GM12872 (cell line): ENCODE measurements around the gene TTC3.

ENCODE experiments used
- CTCF ChIP-seq: IDR thresholded peaks from 3 replicates; pipeline ENCODE4 v1.5.1; 2011; ENCODE audit warnings: low read depth, mild to moderate bottlenecking, low read length, moderate library complexity; ENCODE audit not compliant: insufficient read depth

The TTC3 gene

GRCh38 chr21:37072988-37073416 is at the start of gene TTC3, which contains the start of gene PIGP:
Gene TTC3 (plus strand): TSS chr21:37073254. CDS start chr21:37087258, 14,004 bp downstream.
Gene PIGP (minus strand): TSS chr21:37073071. CDS start chr21:37072515, 556 bp downstream.
- no peak for TF ChIP-seq CTCF

- no peak for TF ChIP-seq CTCF
Observed at GRCh38 chr21:37026499-37026898, 46.6 kb upstream of the TTC3 start.

- TF ChIP-seq CTCF: no peak
Observed at GRCh38 chr21:37028570-37028969, 44.5 kb upstream of the TTC3 start.

- no peak for TF ChIP-seq CTCF
Observed at GRCh38 chr21:37030864-37031263, 42.2 kb upstream of the TTC3 start.

- no peak for TF ChIP-seq CTCF
Observed at GRCh38 chr21:37032293-37032692, 40.8 kb upstream of the TTC3 start.

- no peak for TF ChIP-seq CTCF
Observed at GRCh38 chr21:37032877-37033471, 40.1 kb upstream of the TTC3 start.

GRCh38 chr21:37036177-37036576 is 36.9 kb upstream of the TTC3 start:
- no peak for TF ChIP-seq CTCF
